ENCODE data around the gene CHMP3.

GRCh38 chr2:86476092-86476491 is 87.2 kb downstream of the CHMP3 start:
- TF ChIP-seq CTCF (conservative IDR thresholded peaks at IDR 0.05; ENCODE audit: low read length) (no peak), EZH2phosphoT487 (IDR thresholded peaks at IDR 0.05; ENCODE audit: borderline replicate concordance, low read depth, low read length) (no peak)

All from OCI-LY7 (cell line).